Lung (tissue), 12 donors: ENCODE data around the gene TRPC4. TPM values are rescaled to one million over a fixed set of nuclear protein-coding genes. Genes with fewer than 3 reads are reported as not detected.

Source experiments
- ATAC-seq: fragments of 200-7000 bp; cut with Tn5 transposase; one replicate; pipeline ENCODE4 v1.9.1; 2020; ENCODE audit warnings: moderate number of reproducible peaks; ENCODE audit not compliant: insufficient read depth, low FRiP score
- DNase-seq, 3 donors: peaks; one replicate each; pipeline ENCODE4 v3.0.0-alpha.2; 2013 to 2017
- H3K27ac ChIP-seq, 2 donors: one replicate each; pipeline ENCODE4 v1.5.1; 2013; ENCODE audit warnings: mild to moderate bottlenecking in 2 of 2, moderate library complexity in 2 of 2, control low read depth in 1 of 2, inconsistent platforms in 1 of 2, low read depth in 1 of 2, low read length in 1 of 2
- H3K27me3 ChIP-seq, 3 donors: one replicate each; pipeline ENCODE4 v1.5.1; 2013; ENCODE audit warnings: low read length in 2 of 3; ENCODE audit not compliant: control insufficient read depth in 3 of 3, insufficient read depth in 3 of 3
- H3K36me3 ChIP-seq, 4 donors: one replicate each; pipeline ENCODE4 v1.5.1; 2013; ENCODE audit warnings: low read length in 4 of 4, mild to moderate bottlenecking in 1 of 4, moderate library complexity in 1 of 4; ENCODE audit not compliant: control insufficient read depth in 4 of 4, insufficient read depth in 4 of 4
- H3K4me1 ChIP-seq, 5 donors: one replicate each; pipeline ENCODE4 v1.5.1; 2013; ENCODE audit warnings: low read length in 5 of 5, mild to moderate bottlenecking in 2 of 5, moderate library complexity in 1 of 5; ENCODE audit not compliant: control insufficient read depth in 5 of 5, insufficient read depth in 5 of 5
- H3K4me3 ChIP-seq: one replicate; pipeline ENCODE4 v1.5.1; 2013; ENCODE audit warnings: mild to moderate bottlenecking, control low read depth, moderate library complexity
- H3K9ac ChIP-seq, 2 donors: one replicate each; pipeline ENCODE4 v1.5.1; 2013; ENCODE audit warnings: low read length in 2 of 2, control low read depth in 1 of 2; ENCODE audit not compliant: insufficient read depth in 1 of 2
- H3K9me3 ChIP-seq, 4 donors: one replicate each; pipeline ENCODE4 v1.5.1; 2013; ENCODE audit warnings: low read length in 3 of 4, mild to moderate bottlenecking in 1 of 4, moderate library complexity in 1 of 4; ENCODE audit not compliant: control insufficient read depth in 4 of 4, insufficient read depth in 3 of 4
- WGBS, 2 donors: extraction: QIAGEN DNeasy Blood & Tissue Kit; methylation state at CpG; one replicate each; pipeline ENCODE4 v1.1.7; 2013; 5-methylcytosine and 5-hydroxymethylcytosine counted together
- polyA plus RNA-seq, 2 donors: library from polyadenylated mRNA; stranded (reverse); fragments of 200-250 nt; gene quantifications; one replicate each; pipeline ENCODE4 v1.2.1, GENCODE V29; 2013
- total RNA-seq, 2 donors: library from RNA; depleted of rRNA in 1 of 2; stranded (reverse); fragments of >200 nt in 1 of 2; gene quantifications; one replicate each; pipeline ENCODE4 v1.2.1, GENCODE V29; 2014 to 2021
- TF ChIP-seq, protein P1 (sequence below): IDR thresholded peaks from 2 replicates; pipeline ENCODE4 v1.5.1; 2012; ENCODE audit warnings: mild to moderate bottlenecking; ENCODE audit errors: control extremely low read depth, extremely low read depth
- donor health status: control.
- donor health status: control.
- donor health status: Bipolar disorder and iron deficiency.
- donor health status: healthy.
- donor health status: DM: yes; HTN: yes; CAD: no.

Gene TRPC4
- total and polyA plus RNA-seq, 4 donors = 0.28 to 3.1 (median 0.94) TPM

DNA sequence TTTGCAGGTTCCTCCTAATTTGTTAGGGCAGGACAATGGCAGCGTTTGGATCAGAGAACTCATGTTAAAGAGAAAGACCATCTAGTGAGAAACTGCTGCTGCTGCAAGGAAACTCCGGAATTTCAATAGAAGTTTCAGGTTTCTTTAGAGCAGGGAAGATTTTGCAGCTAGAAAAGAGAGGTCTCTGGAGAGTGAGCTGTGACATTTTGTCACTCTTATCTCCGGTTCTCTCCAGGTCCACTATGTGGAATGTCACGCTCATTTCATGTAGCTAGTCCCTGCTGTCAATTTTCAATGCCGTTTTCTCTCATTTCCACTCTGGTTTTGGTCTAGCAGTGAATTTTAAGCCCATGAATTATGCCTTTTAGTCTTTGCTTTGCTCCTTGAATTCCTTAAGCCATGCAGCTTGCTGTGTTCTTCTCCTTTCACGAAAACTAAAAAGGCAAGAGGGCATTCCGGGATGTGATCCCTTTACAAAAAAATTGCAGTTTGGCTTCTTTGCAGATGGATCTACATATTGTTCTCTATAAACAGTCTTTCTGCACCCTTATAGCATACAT is 224.3 kb downstream of the TRPC4 start:
- ATAC-seq = no peak
- Histone ChIP-seq H3K27me3 (no peaks in the 10 kb centered on the region), H3K9ac (no peak overlapping the region), H3K4me3 (no peak overlapping the region), H3K9me3 (no peaks in the 10 kb centered on the region), H3K27ac (no peak overlapping the region), H3K4me1 (peaks cover 0 to 6% (median 0%) of the 10 kb centered on the region in 5 donors), H3K36me3 (no peaks in the 10 kb centered on the region)
- no peak for DNase-seq
- WGBS, 2 donors = 44 to 46% methylated on average over 7 of the region's 7 CpGs
- TF ChIP-seq, protein P1, sequence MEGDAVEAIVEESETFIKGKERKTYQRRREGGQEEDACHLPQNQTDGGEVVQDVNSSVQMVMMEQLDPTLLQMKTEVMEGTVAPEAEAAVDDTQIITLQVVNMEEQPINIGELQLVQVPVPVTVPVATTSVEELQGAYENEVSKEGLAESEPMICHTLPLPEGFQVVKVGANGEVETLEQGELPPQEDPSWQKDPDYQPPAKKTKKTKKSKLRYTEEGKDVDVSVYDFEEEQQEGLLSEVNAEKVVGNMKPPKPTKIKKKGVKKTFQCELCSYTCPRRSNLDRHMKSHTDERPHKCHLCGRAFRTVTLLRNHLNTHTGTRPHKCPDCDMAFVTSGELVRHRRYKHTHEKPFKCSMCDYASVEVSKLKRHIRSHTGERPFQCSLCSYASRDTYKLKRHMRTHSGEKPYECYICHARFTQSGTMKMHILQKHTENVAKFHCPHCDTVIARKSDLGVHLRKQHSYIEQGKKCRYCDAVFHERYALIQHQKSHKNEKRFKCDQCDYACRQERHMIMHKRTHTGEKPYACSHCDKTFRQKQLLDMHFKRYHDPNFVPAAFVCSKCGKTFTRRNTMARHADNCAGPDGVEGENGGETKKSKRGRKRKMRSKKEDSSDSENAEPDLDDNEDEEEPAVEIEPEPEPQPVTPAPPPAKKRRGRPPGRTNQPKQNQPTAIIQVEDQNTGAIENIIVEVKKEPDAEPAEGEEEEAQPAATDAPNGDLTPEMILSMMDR = no peak

DNA sequence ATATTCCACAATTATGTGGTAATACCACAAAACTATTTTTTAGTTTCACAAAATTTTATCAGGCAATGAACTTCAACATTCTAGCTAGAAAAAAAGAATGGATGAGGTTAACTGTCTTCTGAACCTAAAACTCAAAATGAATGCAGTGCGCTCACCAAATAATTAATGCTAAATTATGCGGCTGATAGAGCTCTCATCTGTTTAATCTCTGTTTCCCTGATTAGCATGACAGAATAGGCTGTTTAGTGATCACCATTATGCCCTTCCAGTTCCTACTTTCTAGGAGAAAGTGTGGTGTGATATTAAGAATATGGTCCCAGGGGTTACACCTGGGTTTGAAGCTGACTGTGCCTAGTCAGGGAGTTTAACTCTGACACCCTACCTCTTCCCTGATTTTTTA is 228.2 kb downstream of the TRPC4 start:
- Histone ChIP-seq H3K4me3 (no peak overlapping the region), H3K36me3 (no peaks in the 10 kb centered on the region), H3K9ac (no peak overlapping the region), H3K4me1 (peaks cover 0 to 6% (median 0%) of the 10 kb centered on the region in 5 donors), H3K27ac (no peak overlapping the region), H3K27me3 (peaks cover 0 to 3% (median 0%) of the 10 kb centered on the region in 3 donors), H3K9me3 (no peaks in the 10 kb centered on the region)
- DNase-seq (no peak), ATAC-seq (no peak)
- WGBS, 2 donors = 93 to 96% methylated on average over 2 of the region's 2 CpGs
- TF ChIP-seq, protein P1 = no peak

DNA sequence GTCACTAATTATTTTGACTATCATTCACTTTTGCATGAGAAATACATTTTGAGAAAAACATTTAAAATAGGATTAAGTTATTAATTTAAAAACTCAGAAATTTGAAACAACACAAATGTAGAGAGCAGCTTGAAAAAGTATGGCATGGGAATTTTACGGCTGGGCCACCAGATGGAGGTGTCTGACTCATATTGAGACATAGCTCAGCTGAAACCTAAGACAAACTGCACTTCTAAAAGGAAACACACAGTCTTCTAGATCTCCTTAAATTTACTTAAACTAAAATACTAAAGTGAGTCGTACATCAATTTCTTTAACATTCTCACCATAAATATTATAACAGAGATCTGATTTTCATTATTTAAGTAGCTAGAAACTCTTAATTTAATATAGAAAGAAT is 229.1 kb downstream of the TRPC4 start:
- ATAC-seq (no peak), DNase-seq (peak; percentile 16 to 66 (median 47))
- H3K9ac ChIP-seq = no peak overlapping the region
- no peak overlapping the region for H3K4me3 ChIP-seq
- H3K4me1 ChIP-seq = peaks cover 0 to 6% (median 0%) of the 10 kb centered on the region in 5 donors
- no peaks in the 10 kb centered on the region for H3K36me3 ChIP-seq
- H3K27ac ChIP-seq = no peak overlapping the region
- WGBS, 2 donors = 24 to 27% methylated on average over 2 of the region's 2 CpGs
- TF ChIP-seq, protein P1 = no peak
- no peaks in the 10 kb centered on the region for H3K9me3 ChIP-seq
- H3K27me3 ChIP-seq = peaks cover 0 to 3% (median 0%) of the 10 kb centered on the region in 3 donors

DNA sequence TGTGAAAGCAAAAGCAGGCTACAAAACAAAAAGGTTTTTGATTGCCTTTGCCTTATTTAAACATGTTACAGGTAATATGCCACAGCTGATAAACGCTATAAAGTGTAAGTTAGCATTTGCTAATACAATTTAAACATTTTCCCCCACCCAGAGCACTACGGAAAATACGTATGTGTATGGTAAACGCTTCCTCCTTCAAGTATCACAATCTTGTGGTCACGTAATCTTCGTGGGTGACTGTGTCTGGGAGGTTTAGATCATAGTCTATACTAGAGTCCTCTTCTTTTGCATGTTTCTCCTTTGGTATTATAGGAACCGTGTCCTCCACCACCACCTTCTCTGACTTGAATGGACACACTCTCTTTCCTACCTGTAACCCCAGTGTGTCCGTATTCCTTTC is 232.9 kb downstream of the TRPC4 start:
- DNase-seq = no peak
- H3K9ac ChIP-seq = no peak overlapping the region
- H3K9me3 ChIP-seq = no peaks in the 10 kb centered on the region
- 61 to 73% methylated on average over 8 of the region's 8 CpGs for WGBS, 2 donors
- no peak for ATAC-seq
- no peaks in the 10 kb centered on the region for H3K36me3 ChIP-seq
- TF ChIP-seq, protein P1 = no peak
- H3K4me3 ChIP-seq = no peak overlapping the region
- H3K27me3 ChIP-seq = peaks cover 0 to 3% (median 0%) of the 10 kb centered on the region in 3 donors
- no peak overlapping the region for H3K27ac ChIP-seq
- no peaks in the 10 kb centered on the region for H3K4me1 ChIP-seq
